ENCODE data around the gene MDK.

The MDK gene, protein sequence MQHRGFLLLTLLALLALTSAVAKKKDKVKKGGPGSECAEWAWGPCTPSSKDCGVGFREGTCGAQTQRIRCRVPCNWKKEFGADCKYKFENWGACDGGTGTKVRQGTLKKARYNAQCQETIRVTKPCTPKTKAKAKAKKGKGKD

DNA sequence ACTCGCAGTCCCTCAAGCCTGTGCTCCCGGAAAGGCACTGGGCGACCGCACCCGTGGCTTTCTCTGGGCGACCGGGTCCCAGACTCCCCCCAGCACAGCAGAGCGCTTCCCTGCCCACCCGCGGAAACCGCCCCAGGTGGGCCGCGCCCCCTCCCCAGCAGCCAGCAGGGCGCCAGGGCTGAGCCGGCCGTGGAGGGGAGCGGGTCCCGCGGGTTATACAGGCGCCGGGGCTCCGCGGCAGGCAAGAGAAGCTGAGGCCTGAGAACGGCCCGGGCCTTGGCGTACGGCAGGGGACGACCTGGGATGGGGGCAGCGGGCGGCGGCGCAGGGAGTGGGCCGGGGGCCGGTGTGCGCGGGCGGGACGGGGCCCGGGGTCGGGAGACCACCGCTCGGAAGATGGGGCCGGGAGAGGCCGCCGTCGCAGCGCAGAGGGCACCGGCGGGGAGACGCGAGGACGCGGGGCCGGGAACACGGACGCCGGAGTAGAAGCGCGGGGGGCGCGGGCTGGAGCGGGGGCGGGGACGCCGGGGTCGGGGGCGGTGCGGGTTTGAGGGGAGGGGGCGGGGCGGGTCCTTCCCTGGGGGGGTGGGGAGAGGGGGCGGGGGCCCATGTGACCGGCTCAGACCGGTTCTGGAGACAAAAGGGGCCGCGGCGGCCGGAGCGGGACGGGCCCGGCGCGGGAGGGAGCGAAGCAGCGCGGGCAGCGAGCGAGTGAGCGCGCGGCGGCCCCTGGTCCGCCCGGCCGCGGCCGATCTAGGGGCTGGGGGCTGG is at the start of gene MDK:
Gene MDK (plus strand): TSS at position 622 of the 771 bp plus-strand sequence. CDS start 389 bp downstream, outside the sequence.
- DNase-seq (ENCODE audit: low read depth): no peak

DNA sequence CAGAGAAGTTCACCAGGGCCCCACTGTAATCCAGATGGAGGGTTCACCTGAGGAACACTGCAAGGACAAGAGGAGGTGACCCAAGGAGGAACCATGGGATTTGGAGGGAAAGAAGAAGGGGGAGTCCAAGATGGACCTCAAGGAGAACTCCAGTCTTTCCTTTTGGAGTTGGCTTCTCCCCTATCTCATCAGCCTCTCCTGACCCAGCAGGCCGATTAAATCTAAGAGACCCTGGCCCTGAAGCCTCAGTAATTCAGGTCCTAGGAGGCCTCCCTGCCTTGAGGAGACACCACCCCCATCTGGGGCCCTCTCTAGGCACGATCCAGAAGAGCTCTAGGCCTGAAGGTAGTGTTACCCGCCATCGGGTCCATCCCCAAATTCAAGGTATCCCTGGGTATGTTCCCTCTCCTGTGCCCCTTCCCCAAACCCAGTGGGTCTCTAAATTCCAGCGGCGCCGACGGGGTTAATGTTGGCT is 49.3 kb upstream of the MDK start:
- DNase-seq (ENCODE audit: low read depth): no peak

DNA sequence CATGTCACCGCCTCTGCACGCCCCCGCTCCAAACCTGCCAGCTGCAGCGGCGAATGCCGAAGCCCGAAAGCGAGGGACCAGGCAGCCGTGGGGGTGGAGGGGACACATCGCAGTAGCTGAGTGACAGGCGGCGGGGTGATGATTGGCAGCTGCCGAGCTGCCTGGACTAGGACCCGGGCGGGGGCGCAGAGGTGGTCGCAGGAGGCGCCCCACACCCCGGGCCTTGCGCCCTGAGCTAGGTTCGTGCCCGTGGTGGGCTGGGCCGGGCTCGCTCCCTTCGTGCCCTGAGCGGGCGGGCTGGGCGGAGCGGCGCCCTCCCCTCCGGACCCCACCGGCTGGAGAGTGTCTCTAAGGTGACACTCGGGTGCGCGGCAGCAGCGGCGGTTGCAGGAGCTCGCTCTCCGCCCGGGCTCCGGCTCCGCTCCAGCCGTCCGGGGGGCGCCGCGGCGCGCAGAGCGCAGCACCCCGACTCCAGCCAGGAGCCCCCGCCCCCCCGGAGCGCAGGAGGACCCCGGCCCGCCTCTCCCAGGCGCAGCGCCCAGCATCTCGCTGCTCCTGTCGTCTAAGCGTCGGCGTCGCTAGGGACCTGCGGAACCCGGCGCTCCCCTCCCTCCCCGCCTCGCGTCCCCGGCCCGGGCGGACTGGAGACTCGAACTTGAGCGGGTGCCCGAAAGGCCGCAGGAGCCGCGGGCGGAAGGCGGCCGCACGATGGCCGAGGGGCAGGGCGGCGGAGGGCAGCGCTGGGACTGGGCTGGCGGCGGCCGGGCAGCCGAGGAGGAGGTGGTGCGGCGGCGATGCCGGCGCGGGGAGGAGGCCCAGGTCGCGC is 48.7 kb upstream of the MDK start:
- peak; percentile 38 for DNase-seq (ENCODE audit: low read depth)

DNA sequence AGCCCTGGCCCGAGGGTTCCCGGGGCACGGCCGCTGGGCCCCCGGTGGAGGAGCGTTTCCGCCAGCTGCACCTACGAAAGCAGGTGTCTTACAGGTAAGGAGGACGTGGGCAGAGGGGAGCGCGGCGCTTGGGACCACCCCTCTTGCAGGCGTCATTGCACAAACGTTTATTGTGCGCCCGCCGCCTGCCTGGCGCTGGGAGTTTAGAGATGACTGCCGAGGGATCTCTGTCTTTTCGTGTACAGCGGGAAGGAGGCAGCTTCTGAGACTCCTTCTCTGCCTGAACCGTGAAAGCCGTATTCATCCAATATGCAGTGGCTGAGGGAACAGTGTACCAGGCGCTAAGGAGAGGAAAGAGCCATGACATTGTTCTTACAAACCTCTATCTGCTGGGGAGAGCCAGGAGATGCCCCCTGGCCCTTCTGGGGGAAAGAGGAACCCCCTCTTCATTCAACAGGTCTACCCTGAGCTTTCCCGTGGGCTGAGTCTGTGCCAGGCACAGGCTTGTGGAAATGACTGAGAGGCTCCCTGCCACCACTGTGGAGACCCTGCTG is 48.0 kb upstream of the MDK start:
- DNase-seq (ENCODE audit: low read depth): no peak

DNA sequence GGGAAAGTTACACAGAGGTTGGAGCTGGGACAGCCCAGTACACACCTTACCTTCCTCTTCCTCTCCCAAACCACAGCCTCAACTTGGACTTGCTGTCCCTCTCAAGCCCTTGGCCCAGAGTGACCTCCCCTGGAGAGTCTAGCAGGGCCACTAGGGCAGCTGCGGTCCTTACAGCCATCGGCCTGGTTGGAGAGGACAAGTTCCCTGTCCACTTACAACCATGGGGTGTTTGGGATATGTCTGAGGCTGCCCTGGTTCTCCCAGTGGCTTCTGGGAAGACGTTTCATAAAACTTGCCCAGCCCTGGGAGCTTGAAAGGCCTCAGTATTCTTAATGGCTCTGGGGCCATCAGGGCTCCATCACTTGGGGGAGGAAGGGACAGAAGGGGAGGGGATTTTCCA is 47.3 kb upstream of the MDK start:
- no peak for DNase-seq (ENCODE audit: low read depth)

DNA sequence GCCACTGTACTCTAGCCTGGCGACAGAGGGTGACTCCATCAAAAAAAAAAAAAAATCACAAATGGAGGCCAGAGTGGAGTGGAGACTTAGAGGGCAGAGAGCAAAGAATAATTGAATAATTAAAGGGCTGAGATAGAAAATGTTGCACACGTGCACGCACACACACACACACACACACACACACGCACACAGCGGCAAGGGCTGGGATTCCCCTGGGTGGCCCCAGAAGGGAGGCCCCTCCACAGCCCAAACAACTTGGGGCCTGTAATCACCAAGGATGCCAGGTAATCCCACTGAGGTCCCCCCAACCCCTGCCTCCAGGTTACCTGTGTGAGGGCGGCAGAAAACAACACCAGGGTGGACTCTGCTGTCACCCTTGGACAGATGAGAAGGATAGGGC is 46.2 kb upstream of the MDK start:
- DNase-seq (ENCODE audit: low read depth): no peak

DNA sequence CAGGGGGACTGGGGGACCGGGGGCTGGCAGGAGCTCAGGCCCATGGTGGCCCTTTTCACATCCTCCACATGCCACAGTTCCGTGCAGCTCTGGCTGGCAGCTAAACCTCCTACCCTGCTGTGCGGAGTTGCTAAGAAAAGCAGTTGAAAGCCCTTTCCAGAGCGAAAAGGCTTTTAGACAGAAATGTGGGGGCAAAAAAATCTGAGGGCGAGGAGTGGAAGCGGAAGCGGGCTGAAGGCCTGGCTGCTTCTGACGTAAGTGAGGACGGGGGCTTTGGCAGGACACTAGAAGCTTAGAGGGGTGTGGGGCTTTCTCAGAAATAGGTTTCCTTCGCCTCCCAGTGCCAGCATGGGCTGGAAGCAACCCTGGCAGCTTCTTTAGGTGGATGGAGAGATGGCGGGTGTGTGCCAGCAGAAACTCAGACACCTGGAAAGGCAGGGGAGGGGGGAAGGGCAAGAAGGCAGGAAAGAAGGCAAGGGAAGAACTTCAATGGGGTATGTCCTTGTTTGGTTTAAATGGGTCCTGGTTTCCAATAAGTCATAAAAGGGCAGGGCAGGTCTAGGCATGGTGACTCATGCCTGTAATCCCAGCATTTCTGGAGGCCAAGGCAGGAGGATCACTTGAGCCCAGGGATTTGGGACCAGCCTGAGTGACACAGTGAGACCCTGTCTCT is 45.4 kb upstream of the MDK start:
- no peak for DNase-seq (ENCODE audit: low read depth)

DNA sequence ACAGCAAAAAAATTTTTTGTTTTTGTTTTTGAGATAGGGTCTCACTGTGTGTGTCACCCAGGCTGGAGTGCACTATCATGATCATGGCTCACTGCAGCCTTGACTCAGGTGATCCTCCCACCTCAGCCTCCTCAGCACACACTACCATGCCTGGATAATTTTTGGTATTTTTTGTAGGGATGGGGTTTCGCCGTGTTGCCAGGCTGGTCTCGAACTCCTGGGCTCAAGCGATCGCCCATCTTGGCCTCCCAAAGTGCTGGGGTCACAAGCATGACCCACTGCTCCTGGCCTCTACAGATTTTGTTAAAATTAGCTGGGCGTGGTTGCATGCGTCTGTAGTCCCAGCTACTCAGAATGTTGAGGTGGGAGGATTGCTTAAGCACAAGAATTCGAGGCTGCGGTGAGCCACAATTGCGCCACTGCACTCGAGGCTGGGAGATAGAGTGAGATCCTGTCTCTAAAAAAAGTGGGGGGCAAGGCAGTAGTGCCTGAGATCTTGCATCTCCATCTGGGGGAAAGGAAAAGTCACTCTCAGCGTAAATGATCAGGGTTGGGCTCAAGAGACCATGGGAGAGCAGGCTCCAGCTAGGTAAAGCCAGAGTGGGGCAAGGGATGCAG is 44.8 kb upstream of the MDK start:
- DNase-seq (ENCODE audit: low read depth): no peak

DNA sequence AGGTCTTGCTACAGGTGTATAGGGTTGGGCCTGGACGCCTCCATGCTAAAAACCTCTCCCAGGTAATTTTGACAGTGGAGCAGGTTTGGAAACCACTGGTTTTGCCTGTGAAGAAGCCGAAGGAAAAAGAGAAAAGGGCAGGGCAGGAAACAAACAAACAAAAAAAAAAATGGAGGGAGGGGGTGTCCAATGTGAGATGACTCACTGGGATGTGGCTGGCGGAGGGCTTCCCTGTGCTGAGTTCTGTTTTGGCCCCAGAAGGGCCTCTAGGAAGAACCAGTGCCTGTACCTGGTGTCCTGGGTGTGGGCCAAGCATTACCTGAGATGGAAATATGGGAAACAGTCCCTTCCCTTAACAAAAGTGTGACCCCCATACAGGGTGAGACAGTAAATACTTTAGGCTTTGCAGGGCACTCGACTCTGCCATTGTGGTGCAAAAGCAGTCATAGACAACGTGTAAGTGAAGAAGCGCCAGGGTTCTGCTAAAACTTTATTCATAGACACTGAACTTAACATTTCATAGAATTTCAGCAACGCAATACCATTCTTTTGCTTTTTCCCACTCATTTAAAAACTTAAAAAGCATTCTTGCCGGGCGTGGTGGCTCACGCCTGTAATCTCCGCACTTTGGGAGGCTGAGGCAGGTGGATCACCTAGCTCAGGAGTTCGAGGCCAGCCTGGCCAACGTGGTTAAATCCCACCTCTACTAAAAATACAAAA is 43.7 kb upstream of the MDK start:
- no peak for DNase-seq (ENCODE audit: low read depth)

DNA sequence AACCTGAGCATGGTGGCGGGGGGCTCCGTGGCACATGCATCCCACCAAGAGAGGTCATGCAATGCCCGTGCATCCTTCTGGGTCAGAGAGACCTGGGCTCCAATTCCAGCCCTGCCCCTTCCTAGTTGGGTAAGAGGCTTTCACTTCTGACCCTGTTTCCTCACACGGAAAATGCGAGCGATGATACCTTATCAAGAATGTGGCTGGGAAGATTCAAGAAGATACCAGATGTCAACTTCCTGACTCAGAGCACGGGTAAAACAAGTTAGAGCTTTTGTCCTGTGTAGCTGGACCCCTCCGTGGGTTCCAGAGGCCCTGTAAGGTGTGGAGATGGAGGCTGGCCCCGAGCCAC is 42.9 kb upstream of the MDK start:
- DNase-seq (ENCODE audit: low read depth): no peak

DNA sequence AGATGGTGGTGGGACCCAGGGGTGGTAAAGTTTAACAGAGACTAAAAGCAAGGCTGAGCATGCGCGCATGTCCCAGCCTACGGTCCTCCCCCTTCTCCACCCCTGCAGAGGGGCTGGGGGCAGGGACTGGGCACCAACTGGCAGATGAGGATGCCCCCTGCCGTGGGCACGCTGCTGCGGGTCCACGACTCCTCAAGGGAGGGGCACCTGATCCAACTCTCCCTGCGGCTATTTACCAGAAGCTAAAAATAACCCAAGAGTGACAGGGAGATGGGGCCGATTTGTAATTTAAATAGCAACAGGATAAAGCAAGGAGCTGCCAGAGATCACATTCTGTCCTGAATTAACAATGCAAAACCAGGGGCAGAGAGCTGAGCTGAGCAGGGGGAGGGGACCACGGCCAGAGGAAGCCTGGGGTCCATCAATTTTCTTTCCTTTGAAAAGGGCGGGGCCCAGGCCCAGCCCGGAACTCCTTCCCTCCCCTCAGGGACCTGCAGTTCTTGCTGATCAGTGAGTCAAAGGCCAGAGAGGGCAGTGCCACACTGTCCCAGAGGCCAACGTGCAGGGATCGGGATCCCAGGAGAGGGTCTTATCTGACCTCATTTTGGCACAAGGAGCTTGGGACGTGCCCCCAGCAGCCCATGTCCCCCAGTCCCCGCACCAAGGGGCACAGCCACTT is 42.3 kb upstream of the MDK start:
- no peak for DNase-seq (ENCODE audit: low read depth)

DNA sequence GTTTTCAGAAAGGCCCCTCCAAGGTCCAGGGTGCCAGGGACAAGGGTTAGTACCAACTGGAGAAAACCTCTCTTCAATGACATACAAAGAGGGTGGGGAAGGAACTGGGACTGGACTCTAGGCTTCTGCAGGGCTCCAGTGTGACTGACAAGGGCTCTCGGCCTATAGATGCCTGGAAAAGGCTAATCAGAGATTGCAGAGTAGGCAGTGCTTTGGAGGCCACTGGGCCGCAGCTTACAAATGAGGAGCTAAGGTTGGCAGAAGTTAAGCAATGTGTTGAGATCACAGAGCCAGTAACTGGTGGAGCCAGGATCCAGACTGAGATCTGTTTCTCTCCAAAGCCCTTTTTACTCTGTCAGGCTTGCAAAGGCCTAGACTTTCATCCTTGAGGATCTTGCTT is 41.7 kb upstream of the MDK start:
- DNase-seq (ENCODE audit: low read depth): no peak

DNA sequence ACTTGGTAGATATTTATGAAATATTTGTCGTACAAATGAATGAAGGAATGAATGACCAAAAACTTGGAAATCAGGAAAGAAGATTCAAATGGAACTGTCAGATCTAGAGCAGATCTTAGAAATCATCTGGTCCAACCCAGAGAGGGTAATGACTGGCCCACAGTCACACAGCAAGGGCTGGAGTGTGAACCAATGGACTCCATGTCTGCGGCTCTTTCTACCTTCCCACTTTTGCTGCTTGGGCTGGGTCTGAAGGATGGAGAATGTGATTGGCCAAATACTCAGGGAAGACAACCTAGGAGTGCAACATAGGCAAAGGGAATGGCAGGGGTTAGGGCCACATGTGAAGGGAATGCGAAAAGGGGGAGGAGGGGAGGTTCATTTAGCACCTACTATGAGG is 40.0 kb upstream of the MDK start:
- no peak for DNase-seq (ENCODE audit: low read depth)

DNA sequence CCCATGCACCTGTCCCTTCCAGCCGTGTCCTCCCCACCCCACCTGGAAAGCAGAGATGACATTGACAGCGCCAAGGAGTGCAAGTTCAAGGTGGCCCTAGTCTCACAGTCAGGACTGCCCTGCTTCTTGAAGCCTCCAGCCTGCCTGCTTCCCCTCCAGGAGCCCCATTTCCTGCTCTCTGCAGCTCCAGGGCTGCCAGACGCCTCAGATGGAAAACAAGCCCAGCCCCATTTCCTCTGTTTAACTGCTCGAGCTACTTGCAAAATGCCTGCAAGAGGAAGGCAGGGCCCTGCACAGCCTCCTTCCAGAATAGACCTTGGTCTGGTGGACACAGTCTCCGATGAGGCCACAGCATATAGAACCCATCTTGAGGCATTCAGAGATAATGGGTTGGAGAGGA is 39.2 kb upstream of the MDK start:
- DNase-seq (ENCODE audit: low read depth): no peak

DNA sequence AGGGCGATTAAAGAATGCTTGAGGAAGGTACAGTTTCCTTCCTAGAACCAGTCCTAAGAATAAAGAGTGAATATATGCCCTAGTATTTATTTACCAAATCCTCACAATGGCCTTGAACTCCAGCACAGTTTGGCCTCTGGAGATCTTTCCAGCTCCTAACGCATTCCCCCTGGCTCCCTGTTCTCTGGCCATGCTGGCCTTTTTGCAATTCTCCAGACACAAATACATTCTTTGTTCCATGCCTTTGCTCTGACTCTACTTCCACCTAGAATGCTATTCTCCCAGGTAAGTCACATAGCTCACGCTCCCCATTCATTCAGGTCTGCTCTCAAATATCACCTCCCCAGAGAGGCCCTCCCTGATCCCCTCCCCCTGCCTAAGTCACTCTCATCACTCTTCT is 37.9 kb upstream of the MDK start:
- no peak for DNase-seq (ENCODE audit: low read depth)

DNA sequence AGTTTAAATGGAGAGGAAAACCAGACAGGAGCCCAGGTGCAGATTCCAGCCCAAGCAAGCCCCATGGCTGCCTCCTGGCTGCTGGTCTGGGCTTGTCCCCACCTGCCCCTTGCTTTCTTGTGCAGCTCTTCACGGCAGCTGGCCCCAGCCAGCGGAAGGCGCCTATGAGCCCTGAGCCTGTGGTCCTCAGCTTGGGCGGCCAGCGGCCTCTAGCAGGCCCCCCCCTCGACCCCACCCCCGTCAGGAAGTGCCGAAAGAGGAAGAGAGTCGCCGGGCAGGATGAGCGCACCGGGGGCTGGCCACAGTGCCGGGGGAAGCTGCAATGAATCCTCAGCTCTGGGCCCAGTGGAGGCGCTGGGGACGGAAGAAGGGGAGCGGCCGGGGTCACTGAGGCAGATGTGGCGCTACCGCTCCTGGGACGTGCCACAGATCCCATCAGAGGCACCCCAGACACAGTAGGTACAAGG is 36.3 kb upstream of the MDK start:
- no peak for DNase-seq (ENCODE audit: low read depth)

DNA sequence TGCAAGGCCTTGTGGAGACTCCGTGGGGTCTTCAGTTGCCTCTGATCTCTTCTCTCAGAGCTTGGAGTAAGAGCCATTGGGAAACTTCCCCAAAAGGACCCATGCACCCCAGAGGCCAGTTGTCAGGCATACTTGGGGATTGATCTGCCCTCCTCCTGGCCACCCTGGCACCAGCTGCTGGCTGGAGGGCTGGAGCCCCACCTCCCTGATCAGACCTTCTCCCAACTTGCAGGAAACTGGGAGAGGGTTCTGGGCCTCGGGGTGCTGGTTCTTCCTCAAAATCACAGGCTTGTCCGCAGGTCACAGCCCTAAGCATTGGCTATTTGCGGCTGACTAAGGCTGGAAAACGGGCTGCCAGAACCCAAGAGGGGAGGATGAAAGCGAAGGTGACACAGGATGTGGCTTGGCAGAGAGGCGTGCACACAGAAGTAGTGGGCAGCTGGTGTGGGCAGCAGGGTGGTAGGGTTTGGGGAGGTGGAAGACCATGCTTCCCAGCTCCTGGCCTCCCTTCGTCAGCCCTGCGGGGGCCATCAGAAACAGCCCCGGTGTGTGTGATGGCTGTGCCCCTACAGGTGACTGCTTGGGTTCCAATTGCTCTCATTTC is 35.5 kb upstream of the MDK start:
- no peak for DNase-seq (ENCODE audit: low read depth)

DNA sequence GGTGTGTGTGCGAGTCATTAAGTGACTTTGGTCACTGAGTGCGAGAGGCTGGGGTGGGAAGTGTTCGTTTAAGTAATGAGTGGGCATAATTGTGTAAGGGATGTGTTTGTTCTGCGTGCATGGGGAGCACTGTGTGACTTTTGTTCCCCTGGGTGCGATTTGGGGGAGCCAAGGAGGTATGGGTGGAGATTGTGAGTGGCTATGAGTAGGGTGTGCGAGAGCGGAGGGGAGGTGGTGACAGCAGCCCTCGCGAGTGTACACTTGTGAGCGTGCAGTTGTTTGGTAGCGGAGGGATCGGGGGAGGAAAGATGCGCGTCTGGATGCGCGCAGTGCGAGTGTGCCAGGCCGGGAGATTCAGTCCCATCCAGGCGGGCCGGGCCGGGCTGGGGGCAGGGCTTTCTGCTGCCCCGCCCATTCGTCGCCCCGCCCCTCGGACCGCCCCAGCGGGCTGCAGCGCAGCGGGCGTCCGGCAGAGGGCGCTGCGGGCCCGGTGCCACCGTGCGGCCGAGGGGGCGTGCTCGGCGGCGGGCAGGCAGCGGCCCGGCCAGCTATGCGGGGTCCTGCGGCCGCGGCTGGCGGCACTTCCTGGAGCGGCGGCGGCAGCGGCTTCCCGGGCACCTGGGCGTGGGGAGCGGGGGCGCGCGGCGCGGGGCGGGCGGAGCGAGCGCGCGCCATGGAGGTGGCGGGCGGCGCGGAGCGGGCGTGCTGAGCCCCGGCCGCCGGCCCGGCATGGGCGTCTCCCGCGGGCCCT is 34.4 kb upstream of the MDK start, which contains the start of gene DGKZ:
Gene DGKZ (plus strand): TSS at position 578 of the 751 bp plus-strand sequence. CDS start 197 bp downstream, outside the sequence.
- DNase-seq (ENCODE audit: low read depth): peak; percentile 86
